Superior temporal gyrus (tissue), 1 donor: ENCODE results near the gene PRSS8.

ENCODE experiments used
- DNase-seq: peaks from one replicate; pipeline ENCODE4 v3.0.0-alpha.2; 2016; ENCODE audit errors: extremely low spot score

PRSS8 gene

GRCh38 chr16:31128711-31129567 lies 6.6 kb downstream of the PRSS8 start:
- DNase-seq = peak; percentile 10

DNA sequence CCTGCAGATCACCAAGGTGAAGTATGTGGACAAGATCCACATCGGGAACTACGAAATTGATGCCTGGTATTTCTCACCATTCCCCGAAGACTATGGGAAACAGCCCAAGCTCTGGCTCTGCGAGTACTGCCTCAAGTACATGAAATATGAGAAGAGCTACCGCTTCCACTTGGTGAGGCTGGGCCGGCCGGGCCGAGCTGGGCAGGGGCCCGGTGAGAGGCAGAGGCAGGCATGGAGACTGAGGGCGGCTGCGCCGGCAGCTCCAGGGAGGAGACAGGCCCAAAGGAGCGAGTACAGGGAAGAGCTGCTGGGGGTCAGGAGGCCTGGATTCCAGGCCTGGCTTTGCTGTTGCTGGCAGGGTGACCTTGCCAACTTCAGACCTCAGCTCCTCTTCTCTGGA lies 8.3 kb downstream of the PRSS8 start:
- DNase-seq = no peak

GRCh38 chr16:31125844-31126243 lies 9.7 kb downstream of the PRSS8 start:
- DNase-seq = no peak

- no peak for DNase-seq
These were observed 15.4 kb downstream of the PRSS8 start for GRCh38 chr16:31120129-31120528.

GRCh38 chr16:31118223-31119155 lies 17.0 kb downstream of the PRSS8 start:
- peak; percentile 15 for DNase-seq

DNA sequence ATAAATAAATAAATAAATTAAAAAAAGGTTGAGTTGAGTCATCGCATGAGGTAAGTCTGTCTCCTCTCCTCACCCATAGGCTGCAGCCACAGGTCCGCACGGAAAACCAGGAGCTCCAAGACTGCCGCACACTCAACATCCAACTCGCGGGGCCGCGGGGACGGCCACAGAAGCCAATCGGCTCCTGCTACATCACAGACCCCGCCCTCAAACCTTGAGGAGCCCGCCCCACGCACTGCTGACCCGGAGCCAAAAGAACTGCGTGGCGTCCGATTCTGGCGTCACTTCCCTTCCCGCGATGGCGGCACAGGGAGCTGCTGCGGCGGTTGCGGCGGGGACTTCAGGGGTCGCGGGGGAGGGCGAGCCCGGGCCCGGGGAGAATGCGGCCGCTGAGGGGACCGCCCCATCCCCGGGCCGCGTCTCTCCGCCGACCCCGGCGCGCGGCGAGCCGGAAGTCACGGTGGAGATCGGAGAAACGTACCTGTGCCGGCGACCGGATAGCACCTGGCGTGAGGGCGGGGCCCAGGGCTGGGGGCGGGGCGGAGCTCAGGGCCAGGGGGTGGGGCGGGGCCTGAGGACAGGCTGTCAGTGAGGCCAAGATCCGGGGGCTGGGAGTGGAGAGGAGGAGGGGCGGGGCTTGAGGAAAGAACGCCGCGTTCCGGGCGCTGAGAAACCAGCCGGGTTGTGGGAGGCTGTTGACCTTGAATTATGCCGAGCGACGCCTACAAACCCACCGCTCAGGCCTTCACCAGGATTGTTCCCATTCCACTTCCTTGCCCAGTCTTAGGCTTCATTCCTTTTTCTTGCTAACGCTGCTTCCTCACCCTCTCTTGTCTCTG lies 17.9 kb downstream of the PRSS8 start, which contains the start of gene KAT8:
Gene KAT8 (plus strand): TSS at position 281 of the 839 bp plus-strand sequence. CDS start 18 bp downstream, at position 299.
- DNase-seq = peak; percentile 99

- DNase-seq = no peak
These were observed 21.1 kb downstream of the PRSS8 start for GRCh38 chr16:31114468-31114867.

DNA sequence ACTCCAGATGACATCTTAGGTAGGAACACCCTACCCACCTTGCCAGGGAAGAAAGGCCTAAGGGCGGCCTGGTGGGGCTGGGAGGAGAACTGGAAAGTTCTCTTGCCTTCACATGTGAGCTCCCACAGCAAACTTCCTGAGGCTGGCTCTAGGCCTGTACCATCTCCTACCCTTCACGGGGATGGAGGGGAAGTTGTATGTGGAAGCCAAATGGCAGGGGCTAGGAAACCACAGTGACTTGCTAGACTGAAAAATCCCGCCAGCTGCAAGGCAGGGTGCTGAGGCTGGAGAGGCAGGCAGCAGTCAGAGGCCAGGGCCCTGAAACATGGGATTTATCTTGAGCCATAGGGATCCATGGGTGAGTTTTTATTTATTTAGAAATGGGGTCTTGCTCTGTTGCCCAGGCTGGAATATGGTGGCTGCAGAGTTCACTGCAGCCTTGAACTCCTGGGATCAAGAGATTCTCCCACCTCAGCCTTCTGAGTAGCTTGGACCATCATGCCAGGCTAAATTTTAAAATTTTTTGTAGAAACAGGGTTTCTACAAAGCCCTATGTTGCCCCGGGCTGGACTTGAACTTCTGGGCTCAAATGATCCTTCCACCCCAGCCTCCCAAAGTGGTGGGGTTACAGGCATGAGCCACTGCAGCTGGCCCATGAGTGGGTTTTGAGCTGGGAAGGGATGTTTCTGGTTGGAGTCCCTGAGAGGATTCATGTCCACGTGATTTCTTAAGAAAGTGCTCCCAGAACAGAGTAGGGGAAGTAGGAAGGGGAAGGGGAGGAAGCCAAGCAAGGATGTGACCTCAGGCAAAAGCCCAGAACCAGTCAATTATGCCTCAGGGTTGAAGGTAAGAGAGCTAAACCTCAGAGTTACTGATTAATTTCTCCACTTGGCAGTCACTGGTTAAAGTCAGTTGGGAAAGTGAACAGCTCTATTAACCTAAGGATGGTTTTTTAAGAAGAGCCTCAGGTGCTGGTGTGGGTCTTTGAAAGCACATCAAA lies 22.1 kb downstream of the PRSS8 start:
- DNase-seq = no peak

GRCh38 chr16:31112711-31113110 lies 22.8 kb downstream of the PRSS8 start:
- DNase-seq = no peak

DNA sequence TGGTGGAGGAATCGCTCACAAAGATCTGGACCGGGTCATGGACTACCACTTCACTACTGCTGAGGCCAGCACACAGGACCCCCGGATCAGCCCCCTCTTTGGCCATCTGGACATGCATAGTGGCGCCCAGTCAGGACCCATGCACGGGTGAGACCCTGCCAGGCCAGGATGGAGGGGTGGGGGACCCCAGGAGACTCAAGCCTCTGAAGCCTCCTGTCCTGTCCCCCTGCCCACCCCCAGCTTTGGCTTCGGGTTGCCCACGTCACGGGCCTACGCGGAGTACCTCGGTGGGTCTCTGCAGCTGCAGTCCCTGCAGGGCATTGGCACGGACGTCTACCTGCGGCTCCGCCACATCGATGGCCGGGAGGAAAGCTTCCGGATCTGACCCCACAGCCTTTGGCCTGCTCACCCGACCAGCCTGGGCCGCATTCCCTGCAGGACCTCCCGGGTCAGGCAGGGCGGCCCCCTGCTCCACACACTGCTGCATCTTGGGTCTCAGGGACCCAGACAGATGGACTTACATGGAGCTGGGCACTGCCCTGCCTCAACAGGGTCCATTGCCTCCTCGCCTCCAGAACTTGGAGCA lies 23.6 kb downstream of the PRSS8 start:
- DNase-seq = no peak

DNA sequence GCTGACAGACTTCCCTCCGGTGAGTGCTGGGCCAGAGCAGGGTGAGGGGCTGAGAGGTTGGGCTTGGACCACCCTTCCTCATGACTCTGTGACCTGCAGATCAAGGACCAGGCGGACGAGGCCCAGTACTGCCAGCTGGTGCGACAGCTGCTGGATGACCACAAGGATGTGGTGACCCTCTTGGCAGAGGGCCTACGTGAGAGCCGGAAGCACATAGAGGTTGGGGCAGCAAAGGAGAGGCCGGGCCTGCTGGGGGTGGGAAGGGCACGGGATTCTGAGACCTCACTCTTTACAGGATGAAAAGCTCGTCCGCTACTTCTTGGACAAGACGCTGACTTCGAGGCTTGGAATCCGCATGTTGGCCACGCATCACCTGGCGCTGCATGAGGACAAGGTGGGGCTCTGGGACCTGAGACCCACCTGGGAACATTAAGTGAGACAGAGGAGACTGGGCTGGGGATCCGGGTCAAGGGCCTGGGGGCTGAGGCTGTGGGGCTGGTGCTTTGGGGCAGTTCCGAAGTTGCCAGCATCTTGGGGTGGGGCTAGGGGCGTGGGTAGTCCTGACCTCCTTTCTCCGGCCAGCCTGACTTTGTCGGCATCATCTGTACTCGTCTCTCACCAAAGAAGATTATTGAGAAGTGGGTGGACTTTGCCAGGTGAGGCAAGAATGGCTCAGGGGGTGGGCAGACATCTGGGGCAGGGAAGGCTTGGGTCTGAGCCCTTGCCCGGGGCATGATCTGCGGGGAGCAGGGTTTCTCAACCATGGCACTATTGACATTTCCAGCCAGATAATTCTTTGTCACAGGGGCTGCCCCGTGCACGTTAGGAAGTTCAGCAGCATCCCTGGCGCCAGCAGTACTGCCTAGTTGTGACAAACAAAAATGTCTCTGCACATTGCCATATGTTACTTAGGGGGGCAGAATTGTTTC lies 25.2 kb downstream of the PRSS8 start:
- no peak for DNase-seq

- no peak for DNase-seq
These were observed 25.9 kb downstream of the PRSS8 start for GRCh38 chr16:31109622-31110021.

GRCh38 chr16:31108794-31109558 lies 26.6 kb downstream of the PRSS8 start:
- DNase-seq = no peak

- peak; percentile 77 for DNase-seq
These were observed 27.3 kb downstream of the PRSS8 start, which contains the start of gene BCKDK for GRCh38 chr16:31108035-31108793. TSS of gene BCKDK (plus strand) at chr16:31108386. CDS start at chr16:31109224, 838 bp downstream.

- DNase-seq = peak; percentile 29
These were observed 28.1 kb downstream of the PRSS8 start for GRCh38 chr16:31107465-31107867.

GRCh38 chr16:31106509-31107464 lies 28.7 kb downstream of the PRSS8 start:
- no peak for DNase-seq
